ENCODE measurements around the gene AZU1. TPM values are rescaled to one million over a fixed set of nuclear protein-coding genes. Genes with fewer than 3 reads are reported as not detected.
"Not testable (repeated sequence)": the region's sequence is repeated elsewhere in the genome, so short reads cannot be mapped to it uniquely, and the experiment has no call there.

Gene AZU1
- polyA plus RNA-seq, 2 donors = not detected

DNA sequence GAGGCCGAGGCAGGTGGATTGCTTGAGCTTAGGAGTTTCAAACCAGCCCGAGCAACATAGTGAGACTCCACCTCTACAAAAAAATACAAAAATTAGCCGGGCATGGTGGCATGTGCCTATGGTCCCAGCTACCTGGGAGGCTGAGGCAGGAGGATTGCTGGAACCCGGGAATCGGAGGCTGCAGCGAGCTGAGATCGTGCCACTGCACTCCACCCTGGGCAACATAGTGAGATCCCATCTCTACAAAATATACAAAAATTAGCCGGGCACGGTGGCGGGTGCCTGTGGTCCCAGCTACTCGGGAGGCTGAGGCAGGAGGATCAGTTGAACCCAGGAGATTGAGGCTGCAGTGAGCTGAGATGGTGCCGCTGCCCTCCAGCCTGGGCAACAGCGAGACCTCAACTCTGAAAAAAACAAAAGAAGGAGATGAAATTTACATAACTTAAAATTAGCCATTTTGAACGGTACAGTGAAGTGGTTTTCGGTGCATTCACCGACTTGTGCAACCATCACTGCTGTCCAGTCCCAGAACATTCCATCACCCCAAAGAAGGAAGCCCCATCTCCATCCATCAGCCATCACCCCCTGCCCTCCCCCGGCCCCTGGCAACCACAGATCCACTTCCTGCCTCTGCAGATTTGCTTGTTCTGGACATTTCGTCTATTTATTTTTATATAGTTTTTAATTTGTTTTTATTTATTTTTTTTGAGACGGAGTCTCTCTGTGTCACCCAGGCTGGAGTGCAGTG, 1.6 kb upstream of the AZU1 start:
- Histone ChIP-seq H3K9me3 (ENCODE audit: control insufficient read depth in 2 of 2, insufficient read depth in 1 of 2, low read depth in 1 of 2, low read length in 1 of 2) (no peaks in the 10 kb centered on the region), H3K4me1 (ENCODE audit: control insufficient read depth in 2 of 2, insufficient read depth in 2 of 2, low read length in 1 of 2) (no peaks in the 10 kb centered on the region), H3K36me3 (ENCODE audit: control insufficient read depth in 2 of 2, insufficient read depth in 2 of 2, low read length in 1 of 2) (no peaks in the 10 kb centered on the region), H3K4me3 (ENCODE audit: low read depth in 1 of 2, low read length in 2 of 2) (no peak overlapping the region), H3K27me3 (ENCODE audit: control insufficient read depth in 1 of 2, insufficient read depth in 2 of 2, low read length in 2 of 2) (peaks cover 0 to 17% of the 10 kb centered on the region in 2 donors), H3K27ac (ENCODE audit: low read depth in 2 of 2, low read length in 1 of 2) (no peak overlapping the region)
- WGBS, 2 donors = 76 to 80% methylated on average over 19 of the region's 19 CpGs

DNA sequence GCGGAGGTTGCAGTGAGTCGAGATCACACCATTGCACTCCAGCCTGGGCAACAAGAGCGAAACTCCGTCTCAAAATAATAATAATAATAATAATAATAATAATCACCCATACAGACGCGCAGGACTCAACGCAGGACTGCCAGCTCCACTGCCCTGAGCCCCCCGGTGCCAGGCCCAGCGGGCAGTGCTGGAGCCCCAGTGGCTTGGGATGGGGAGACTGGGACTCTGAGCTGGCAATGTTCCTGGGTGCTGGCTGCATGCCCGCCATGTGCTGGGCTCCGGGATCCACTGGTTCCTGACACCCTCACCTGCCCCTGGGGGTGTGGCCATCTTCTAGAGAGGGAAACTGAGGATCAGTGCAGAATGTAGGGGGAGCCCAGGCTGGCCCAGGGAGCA, 325 bp upstream of the AZU1 start:
- H3K27ac ChIP-seq (ENCODE audit: low read depth in 2 of 2, low read length in 1 of 2) = no peak overlapping the region
- WGBS, 2 donors = 86 to 87% methylated on average over 11 of the region's 11 CpGs

DNA sequence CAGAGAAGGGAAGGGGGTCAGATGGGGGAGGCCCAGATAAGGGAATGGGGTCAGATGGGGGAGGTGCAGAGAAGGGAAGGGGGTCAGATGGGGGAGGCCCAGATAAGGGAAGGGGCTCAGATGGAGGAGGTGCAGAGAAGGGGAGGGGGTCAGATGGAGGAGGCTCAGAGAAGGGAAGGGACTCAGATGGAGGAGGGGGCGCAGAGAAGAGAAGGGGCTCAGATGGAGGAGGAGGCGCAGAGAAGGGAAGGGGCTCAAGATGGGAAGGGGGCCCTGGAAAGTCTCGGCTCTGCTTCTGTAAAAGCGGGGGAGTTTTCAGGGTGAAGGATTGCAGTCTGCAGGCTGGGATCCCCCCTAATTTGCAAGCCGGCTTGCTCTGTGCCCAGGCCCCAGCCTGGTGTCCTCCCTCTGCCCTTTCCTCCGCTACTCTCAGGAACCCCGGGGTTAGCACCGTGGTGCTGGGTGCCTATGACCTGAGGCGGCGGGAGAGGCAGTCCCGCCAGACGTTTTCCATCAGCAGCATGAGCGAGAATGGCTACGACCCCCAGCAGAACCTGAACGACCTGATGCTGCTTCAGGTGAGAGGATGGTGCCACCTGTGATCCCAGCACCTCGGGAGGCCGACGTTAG, 1.6 kb downstream of the AZU1 start:
- Histone ChIP-seq H3K27me3 (ENCODE audit: control insufficient read depth in 1 of 2, insufficient read depth in 2 of 2, low read length in 2 of 2) (peaks cover 0 to 4% of the 10 kb centered on the region in 2 donors), H3K4me1 (ENCODE audit: control insufficient read depth in 2 of 2, insufficient read depth in 2 of 2, low read length in 1 of 2) (no peaks in the 10 kb centered on the region), H3K27ac (ENCODE audit: low read depth in 2 of 2, low read length in 1 of 2) (no peak overlapping the region), H3K9me3 (ENCODE audit: control insufficient read depth in 2 of 2, insufficient read depth in 1 of 2, low read depth in 1 of 2, low read length in 1 of 2) (no peaks in the 10 kb centered on the region), H3K36me3 (ENCODE audit: control insufficient read depth in 2 of 2, insufficient read depth in 2 of 2, low read length in 1 of 2) (no peaks in the 10 kb centered on the region), H3K4me3 (ENCODE audit: low read depth in 1 of 2, low read length in 2 of 2) (no peak overlapping the region)
- WGBS, 2 donors = 63 to 65% methylated on average over 18 of the region's 18 CpGs

More for the DNA sequence above, 325 bp upstream of the AZU1 start:
- no peaks in the 10 kb centered on the region for H3K36me3 ChIP-seq (ENCODE audit: control insufficient read depth in 2 of 2, insufficient read depth in 2 of 2, low read length in 1 of 2)
- H3K4me3 ChIP-seq (ENCODE audit: low read depth in 1 of 2, low read length in 2 of 2) = no peak overlapping the region
- peaks cover 0 to 6% of the 10 kb centered on the region in 2 donors for H3K27me3 ChIP-seq (ENCODE audit: control insufficient read depth in 1 of 2, insufficient read depth in 2 of 2, low read length in 2 of 2)
- no peaks in the 10 kb centered on the region for H3K4me1 ChIP-seq (ENCODE audit: control insufficient read depth in 2 of 2, insufficient read depth in 2 of 2, low read length in 1 of 2)
- no peaks in the 10 kb centered on the region for H3K9me3 ChIP-seq (ENCODE audit: control insufficient read depth in 2 of 2, insufficient read depth in 1 of 2, low read depth in 1 of 2, low read length in 1 of 2)

DNA sequence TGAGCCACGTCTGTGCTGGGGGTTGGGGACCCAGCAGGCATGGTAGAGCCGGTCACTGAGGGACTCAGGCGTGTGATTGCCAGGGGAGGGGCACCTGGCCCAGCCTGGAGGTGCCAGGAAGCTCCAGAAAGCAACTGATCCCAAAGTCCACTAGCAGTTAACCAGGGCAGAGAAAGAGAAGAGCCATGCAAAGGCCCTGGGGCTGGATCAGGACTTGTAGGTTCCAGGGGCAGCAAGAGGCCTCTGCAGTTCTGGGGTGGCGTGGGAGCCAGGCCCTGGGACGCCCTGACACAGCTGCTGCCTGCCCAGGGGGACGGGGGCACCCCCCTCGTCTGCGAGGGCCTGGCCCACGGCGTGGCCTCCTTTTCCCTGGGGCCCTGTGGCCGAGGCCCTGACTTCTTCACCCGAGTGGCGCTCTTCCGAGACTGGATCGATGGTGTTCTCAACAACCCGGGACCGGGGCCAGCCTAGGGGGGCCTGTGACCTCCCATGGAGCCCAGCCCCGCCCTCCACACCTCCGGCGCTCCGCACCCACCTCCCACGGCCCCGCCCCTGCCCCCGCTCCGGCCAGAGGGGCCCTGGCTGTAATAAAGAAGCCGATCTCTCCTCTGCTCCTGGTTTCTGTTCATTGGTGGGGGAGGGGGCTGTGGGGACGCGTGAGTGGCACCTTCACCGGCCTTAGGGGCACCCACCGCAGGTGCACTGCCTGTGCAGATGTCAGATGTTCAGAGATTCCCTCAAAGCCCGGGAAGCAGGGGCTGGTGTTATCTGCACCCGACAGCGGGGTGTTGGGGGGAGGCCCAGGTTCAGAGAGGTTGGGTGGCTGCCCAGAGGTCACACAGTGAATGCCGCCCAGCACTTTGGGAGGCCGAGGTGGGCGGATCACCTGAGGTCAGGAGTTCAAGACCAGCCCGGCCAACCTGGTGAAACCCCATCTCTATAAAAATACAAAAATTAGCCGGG, 4.1 kb downstream of the AZU1 start:
- 50 to 52% methylated on average over 35 to 38 of the region's 38 CpGs for WGBS, 2 donors
- no peak overlapping the region for H3K27ac ChIP-seq (ENCODE audit: low read depth in 2 of 2, low read length in 1 of 2)
- no peaks in the 10 kb centered on the region for H3K4me1 ChIP-seq (ENCODE audit: control insufficient read depth in 2 of 2, insufficient read depth in 2 of 2, low read length in 1 of 2)
- H3K27me3 ChIP-seq (ENCODE audit: control insufficient read depth in 1 of 2, insufficient read depth in 2 of 2, low read length in 2 of 2) = peaks cover 0 to 4% of the 10 kb centered on the region in 2 donors
- H3K36me3 ChIP-seq (ENCODE audit: control insufficient read depth in 2 of 2, insufficient read depth in 2 of 2, low read length in 1 of 2) = no peaks in the 10 kb centered on the region
- no peak overlapping the region for H3K4me3 ChIP-seq (ENCODE audit: low read depth in 1 of 2, low read length in 2 of 2)
- no peaks in the 10 kb centered on the region for H3K9me3 ChIP-seq (ENCODE audit: control insufficient read depth in 2 of 2, insufficient read depth in 1 of 2, low read depth in 1 of 2, low read length in 1 of 2)

DNA sequence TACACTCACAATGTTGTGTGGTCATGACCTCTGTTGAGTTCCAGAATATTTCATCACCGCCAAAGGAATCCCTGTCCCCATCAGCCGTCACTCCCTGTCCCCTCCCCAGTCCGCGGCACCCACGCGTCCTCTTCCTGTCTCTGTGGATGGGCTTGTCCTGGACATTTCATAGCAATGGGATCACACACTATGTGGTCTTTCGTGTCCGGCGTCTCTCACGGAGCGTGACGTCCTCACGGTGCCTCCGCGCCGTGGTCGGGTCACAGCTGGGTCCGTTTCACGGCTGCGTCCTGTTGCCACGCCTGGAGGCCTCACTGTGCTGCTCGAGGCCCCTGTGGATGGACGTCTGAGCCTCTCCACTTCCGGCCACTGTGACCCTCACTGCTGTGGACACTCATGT, 6.6 kb downstream of the AZU1 start:
- H3K36me3 ChIP-seq (ENCODE audit: control insufficient read depth in 2 of 2, insufficient read depth in 2 of 2, low read length in 1 of 2) = no peaks in the 10 kb centered on the region
- no peaks in the 10 kb centered on the region for H3K4me1 ChIP-seq (ENCODE audit: control insufficient read depth in 2 of 2, insufficient read depth in 2 of 2, low read length in 1 of 2)
- no peaks in the 10 kb centered on the region for H3K9me3 ChIP-seq (ENCODE audit: control insufficient read depth in 2 of 2, insufficient read depth in 1 of 2, low read depth in 1 of 2, low read length in 1 of 2)
- H3K27me3 ChIP-seq (ENCODE audit: control insufficient read depth in 1 of 2, insufficient read depth in 2 of 2, low read length in 2 of 2) = peaks cover 0 to 4% of the 10 kb centered on the region in 2 donors
- H3K27ac ChIP-seq (ENCODE audit: low read depth in 2 of 2, low read length in 1 of 2) = no peak overlapping the region
- WGBS, 2 donors = 76 to 78% methylated on average over 24 of the region's 24 CpGs
- H3K4me3 ChIP-seq (ENCODE audit: low read depth in 1 of 2, low read length in 2 of 2) = no peak overlapping the region

DNA sequence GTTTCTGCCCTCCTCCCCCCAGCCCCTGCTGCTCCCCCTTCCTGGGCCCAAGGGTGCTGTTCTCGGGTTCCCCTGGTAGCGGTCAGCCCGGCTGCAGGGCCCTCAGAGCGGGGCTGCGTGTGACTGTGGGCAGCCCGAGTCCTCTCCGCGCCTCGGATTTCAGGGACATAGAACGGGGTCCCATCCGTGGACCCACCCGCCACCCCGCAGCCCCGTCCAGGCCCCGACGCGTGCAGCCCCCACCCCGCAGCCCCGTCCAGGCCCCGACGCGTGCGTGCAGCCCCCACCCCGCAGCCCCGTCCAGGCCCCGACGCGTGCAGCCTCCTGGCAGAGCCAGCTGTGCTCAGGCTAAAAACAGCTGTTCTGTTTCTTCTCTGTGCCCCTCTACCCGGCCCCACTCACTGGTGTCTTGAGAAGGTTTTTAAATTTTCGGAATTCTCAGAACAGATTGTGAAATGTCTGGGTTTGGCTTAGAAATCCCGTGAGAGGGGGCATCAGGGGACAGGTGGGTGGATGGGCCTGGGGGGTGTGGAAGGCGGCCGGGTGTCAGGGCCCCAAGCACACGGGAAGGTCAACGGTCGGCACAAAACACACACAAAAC, 7.7 kb downstream of the AZU1 start:
- H3K9me3 ChIP-seq (ENCODE audit: control insufficient read depth in 2 of 2, insufficient read depth in 1 of 2, low read depth in 1 of 2, low read length in 1 of 2) = no peaks in the 10 kb centered on the region
- no peak overlapping the region for H3K4me3 ChIP-seq (ENCODE audit: low read depth in 1 of 2, low read length in 2 of 2)
- H3K36me3 ChIP-seq (ENCODE audit: control insufficient read depth in 2 of 2, insufficient read depth in 2 of 2, low read length in 1 of 2) = no peaks in the 10 kb centered on the region
- H3K4me1 ChIP-seq (ENCODE audit: control insufficient read depth in 2 of 2, insufficient read depth in 2 of 2, low read length in 1 of 2) = no peaks in the 10 kb centered on the region
- peaks cover 0 to 4% of the 10 kb centered on the region in 2 donors for H3K27me3 ChIP-seq (ENCODE audit: control insufficient read depth in 1 of 2, insufficient read depth in 2 of 2, low read length in 2 of 2)
- 63 to 69% methylated on average over 31 to 36 of the region's 36 CpGs for WGBS, 2 donors
- no peak overlapping the region for H3K27ac ChIP-seq (ENCODE audit: low read depth in 2 of 2, low read length in 1 of 2)

DNA sequence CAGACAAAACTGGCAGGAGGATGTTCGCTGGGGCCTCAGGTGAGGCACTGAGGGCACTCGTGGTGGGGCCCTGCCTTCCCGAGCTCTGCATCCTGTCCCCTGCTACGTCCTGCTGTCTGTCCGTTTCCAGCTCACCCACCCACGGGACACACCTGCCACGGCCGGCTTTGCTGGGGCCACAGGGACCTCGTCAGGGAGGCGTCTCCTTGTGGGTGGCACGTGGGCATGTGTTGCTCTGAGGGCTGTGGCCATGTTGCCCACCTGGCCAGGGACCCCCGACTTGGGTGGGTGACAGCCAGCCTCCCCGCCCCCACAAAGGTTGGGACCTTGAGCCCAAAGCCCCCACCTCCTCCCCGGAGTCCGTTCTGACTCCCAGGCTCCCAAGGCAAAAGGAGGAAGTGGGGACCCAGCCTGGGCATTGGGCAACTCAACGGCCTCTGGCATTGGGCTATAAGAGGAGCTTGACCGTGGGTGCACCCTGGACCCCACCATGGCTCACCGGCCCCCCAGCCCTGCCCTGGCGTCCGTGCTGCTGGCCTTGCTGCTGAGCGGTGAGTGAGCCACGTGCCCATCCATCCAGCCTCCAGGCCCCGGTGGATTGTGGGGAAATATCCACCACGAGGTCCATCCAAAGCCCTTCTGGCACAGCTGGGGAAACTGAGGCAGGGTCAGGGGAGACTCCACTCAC, 13.0 kb downstream of the AZU1 start, which contains the start of gene PRTN3:
TSS of gene PRTN3 (plus strand) at position 481 of the 688 bp plus-strand sequence. CDS start at position 491, 10 bp downstream.
- Histone ChIP-seq H3K9me3 (ENCODE audit: control insufficient read depth in 2 of 2, insufficient read depth in 1 of 2, low read depth in 1 of 2, low read length in 1 of 2) (no peaks in the 10 kb centered on the region), H3K27ac (ENCODE audit: low read depth in 2 of 2, low read length in 1 of 2) (no peak within 1 kb of the TSS), H3K36me3 (ENCODE audit: control insufficient read depth in 2 of 2, insufficient read depth in 2 of 2, low read length in 1 of 2) (no peaks in the 10 kb centered on the region), H3K27me3 (ENCODE audit: control insufficient read depth in 1 of 2, insufficient read depth in 2 of 2, low read length in 2 of 2) (peaks cover 0 to 7% of the 10 kb centered on the region in 2 donors), H3K4me1 (ENCODE audit: control insufficient read depth in 2 of 2, insufficient read depth in 2 of 2, low read length in 1 of 2) (peaks cover 0 to 5% of the 10 kb centered on the region in 2 donors), H3K4me3 (ENCODE audit: low read depth in 1 of 2, low read length in 2 of 2) (no peak within 1 kb of the TSS)
- whole genome bisulfite sequencing, 2 donors = 63 to 68% methylated on average over 24 of the region's 24 CpGs

DNA sequence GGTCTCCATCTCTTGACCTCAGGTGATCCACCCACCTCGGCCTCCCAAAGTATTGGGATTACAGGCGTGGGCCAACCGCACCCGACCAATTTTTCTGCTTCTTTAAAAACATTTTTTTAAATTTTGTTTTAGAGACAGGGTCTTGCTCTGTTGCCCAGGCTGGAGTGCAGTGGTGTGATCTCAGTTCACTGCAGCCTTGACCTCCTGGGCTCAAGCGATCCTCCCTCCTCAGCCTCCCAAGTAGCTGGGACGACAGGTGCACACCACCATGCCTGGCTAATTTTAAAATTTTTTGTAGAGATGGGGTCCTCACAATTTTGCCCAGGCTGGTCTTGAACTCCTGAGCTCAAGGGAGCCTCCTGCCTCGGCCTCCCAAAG, 15.2 kb downstream of the AZU1 start:
- H3K27me3 ChIP-seq (ENCODE audit: control insufficient read depth in 1 of 2, insufficient read depth in 2 of 2, low read length in 2 of 2); H3K4me3 ChIP-seq (ENCODE audit: low read depth in 1 of 2, low read length in 2 of 2); H3K9me3 ChIP-seq (ENCODE audit: control insufficient read depth in 2 of 2, insufficient read depth in 1 of 2, low read depth in 1 of 2, low read length in 1 of 2); H3K27ac ChIP-seq (ENCODE audit: low read depth in 2 of 2, low read length in 1 of 2); H3K4me1 ChIP-seq (ENCODE audit: control insufficient read depth in 2 of 2, insufficient read depth in 2 of 2, low read length in 1 of 2); H3K36me3 ChIP-seq (ENCODE audit: control insufficient read depth in 2 of 2, insufficient read depth in 2 of 2, low read length in 1 of 2): not testable (repeated sequence)
- 79 to 80% methylated on average over 7 of the region's 7 CpGs for WGBS, 2 donors

Measured in esophagus (tissue), 2 donors.